ENCODE data around the gene RIBC2. TPM values are rescaled to one million over a fixed set of nuclear protein-coding genes. Genes with fewer than 3 reads are reported as not detected.

Gene RIBC2
- total RNA-seq, result not detected

- TF ChIP-seq, protein P1, sequence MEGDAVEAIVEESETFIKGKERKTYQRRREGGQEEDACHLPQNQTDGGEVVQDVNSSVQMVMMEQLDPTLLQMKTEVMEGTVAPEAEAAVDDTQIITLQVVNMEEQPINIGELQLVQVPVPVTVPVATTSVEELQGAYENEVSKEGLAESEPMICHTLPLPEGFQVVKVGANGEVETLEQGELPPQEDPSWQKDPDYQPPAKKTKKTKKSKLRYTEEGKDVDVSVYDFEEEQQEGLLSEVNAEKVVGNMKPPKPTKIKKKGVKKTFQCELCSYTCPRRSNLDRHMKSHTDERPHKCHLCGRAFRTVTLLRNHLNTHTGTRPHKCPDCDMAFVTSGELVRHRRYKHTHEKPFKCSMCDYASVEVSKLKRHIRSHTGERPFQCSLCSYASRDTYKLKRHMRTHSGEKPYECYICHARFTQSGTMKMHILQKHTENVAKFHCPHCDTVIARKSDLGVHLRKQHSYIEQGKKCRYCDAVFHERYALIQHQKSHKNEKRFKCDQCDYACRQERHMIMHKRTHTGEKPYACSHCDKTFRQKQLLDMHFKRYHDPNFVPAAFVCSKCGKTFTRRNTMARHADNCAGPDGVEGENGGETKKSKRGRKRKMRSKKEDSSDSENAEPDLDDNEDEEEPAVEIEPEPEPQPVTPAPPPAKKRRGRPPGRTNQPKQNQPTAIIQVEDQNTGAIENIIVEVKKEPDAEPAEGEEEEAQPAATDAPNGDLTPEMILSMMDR (IDR thresholded peaks at IDR 0.05; ENCODE audit: low read depth), result no peak
These were observed at the start of gene RIBC2, which contains the start of gene SMC1B for GRCh38 chr22:45413368-45414211. Gene RIBC2 (plus strand): TSS chr22:45413693. CDS start chr22:45413887, 194 bp downstream. Gene SMC1B (minus strand): TSS chr22:45413599. CDS start chr22:45413567, 32 bp downstream.

GRCh38 chr22:45366713-45367112, 46.8 kb upstream of the RIBC2 start:
- TF ChIP-seq, protein P1 (IDR thresholded peaks at IDR 0.05; ENCODE audit: low read depth), result no peak

GRCh38 chr22:45376009-45376408, 37.5 kb upstream of the RIBC2 start:
- TF ChIP-seq, protein P1 (IDR thresholded peaks at IDR 0.05; ENCODE audit: low read depth), result no peak

DNA sequence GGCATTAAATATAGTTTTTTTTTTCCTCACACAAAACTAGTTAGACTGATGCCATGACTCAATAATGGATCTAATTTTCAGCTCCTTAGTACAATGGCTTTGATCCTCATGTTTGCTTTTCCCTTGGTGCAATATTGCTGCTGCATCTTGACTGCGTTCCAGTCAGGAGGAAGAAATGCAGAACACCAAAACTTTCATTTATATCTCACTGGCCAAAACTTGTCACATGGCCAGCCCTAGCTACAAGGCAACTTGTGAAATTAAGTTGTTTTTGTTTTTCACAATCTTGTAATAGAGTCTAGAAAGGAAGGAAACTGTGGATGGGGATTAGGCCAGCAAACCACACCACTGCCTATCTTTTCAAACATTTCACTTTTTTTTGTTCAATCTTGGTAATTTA, 36.8 kb upstream of the RIBC2 start:
- TF ChIP-seq, protein P1 (IDR thresholded peaks at IDR 0.05; ENCODE audit: low read depth), result no peak

GRCh38 chr22:45381348-45381747, 32.1 kb upstream of the RIBC2 start:
- TF ChIP-seq, protein P1 (IDR thresholded peaks at IDR 0.05; ENCODE audit: low read depth), result no peak

GRCh38 chr22:45389546-45389945, 23.9 kb upstream of the RIBC2 start:
- TF ChIP-seq, protein P1 (IDR thresholded peaks at IDR 0.05; ENCODE audit: low read depth), result no peak

- TF ChIP-seq, protein P1 (IDR thresholded peaks at IDR 0.05; ENCODE audit: low read depth), result no peak
These were observed 15.7 kb upstream of the RIBC2 start for GRCh38 chr22:45397806-45398205.

Data from subcutaneous adipose tissue (tissue), 4 donors.